Caco-2 (cell line): Measurements from ENCODE around the gene PPP1R3G. TPM values are rescaled to one million over a fixed set of nuclear protein-coding genes. Genes with fewer than 3 reads are reported as not detected.

Experiments used
- BruUV-seq: library from RNA; stranded (reverse); fragments of 400-500 nt; replicated peaks from 2 replicates; lab custom pipeline; 2021; lab: Mats Ljungman, UMichigan
- CTCF ChIA-PET: fragments of 300-600 bp; sonication (Branson Sonifier 250); formaldehyde crosslinking; loops from one replicate; lab custom pipeline; 2022; ENCODE audit warnings: antibody characterized with exemption; lab: Charles Lee
- POLR2A ChIA-PET: fragments of 300-600 bp; sonication (Branson Sonifier 250); formaldehyde crosslinking; loops from one replicate; lab custom pipeline; 2022; ENCODE audit warnings: antibody characterized with exemption; lab: Charles Lee
- DNase-seq, 2 experiments: peaks; one replicate each; pipeline versions ENCODE4 v3.0.0 to v3.0.0-alpha.2; 2020 to 2022
- H3K27me3 ChIP-seq: replicated peaks from 2 replicates; pipeline ENCODE4 v1.6.0; 2011; ENCODE audit warnings: low read length; ENCODE audit not compliant: control insufficient read depth, insufficient read depth
- H3K36me3 ChIP-seq: 2 replicates; pipeline ENCODE4 v1.5.1; 2011; ENCODE audit warnings: low read length; ENCODE audit not compliant: control insufficient read depth, insufficient read depth
- H3K4me1 ChIP-seq: fragments of 250-450 bp; sonication (Bioruptor Pico); 2 replicates; pipeline ENCODE4 v1.5.1; 2020; ENCODE audit warnings: mild to moderate bottlenecking
- H3K4me3 ChIP-seq: 2 replicates; pipeline ENCODE4 v1.5.1; 2011; ENCODE audit warnings: low read depth, mild to moderate bottlenecking, control low read depth, low read length
- H3K9me3 ChIP-seq: fragments of 250-450 bp; sonication (Bioruptor Pico); 2 replicates; pipeline ENCODE4 v1.5.1; 2020; ENCODE audit warnings: mild to moderate bottlenecking, moderate library complexity
- H3K27ac Mint-ChIP-seq: one replicate; pipeline ENCODE4 v1.8.0; 2022; ENCODE audit warnings: mixed read lengths; ENCODE audit not compliant: unreplicated experiment
- H3K27me3 Mint-ChIP-seq: one replicate; pipeline ENCODE4 v1.8.0; 2022; ENCODE audit warnings: mixed read lengths; ENCODE audit not compliant: insufficient read depth, unreplicated experiment
- H3K36me3 Mint-ChIP-seq: one replicate; pipeline ENCODE4 v1.8.0; 2022; ENCODE audit warnings: mild to moderate bottlenecking, mixed read lengths; ENCODE audit not compliant: insufficient read depth, unreplicated experiment
- H3K4me1 Mint-ChIP-seq: one replicate; pipeline ENCODE4 v1.8.0; 2022; ENCODE audit warnings: low read depth, mixed read lengths; ENCODE audit not compliant: unreplicated experiment
- H3K4me3 Mint-ChIP-seq: one replicate; pipeline ENCODE4 v1.8.0; 2022; ENCODE audit warnings: mild to moderate bottlenecking, moderate library complexity, mixed read lengths; ENCODE audit not compliant: unreplicated experiment
- H3K9me3 Mint-ChIP-seq: one replicate; pipeline ENCODE4 v1.8.0; 2022; ENCODE audit warnings: mixed read lengths; ENCODE audit not compliant: unreplicated experiment
- CTCF ChIP-seq, 2 experiments: fragments of 200-600 bp in 1 of 2; IDR thresholded peaks; 1 replicate in 1 of 2; 2 replicates in 1 of 2; pipeline versions ENCODE4 v1.5.1 to v1.8.0; 2011 to 2022; ENCODE audit warnings: antibody characterized with exemption in 1 of 2, control low read depth in 1 of 2, inconsistent platforms in 1 of 2, low read depth in 1 of 2, low read length in 1 of 2, mild to moderate bottlenecking in 1 of 2, moderate library complexity in 1 of 2; ENCODE audit not compliant: insufficient read depth in 1 of 2, severe bottlenecking in 1 of 2, unreplicated experiment in 1 of 2
- intact Hi-C: fragments of 100-400 bp; cut with micrococcal nuclease; formaldehyde crosslinking; loops from one replicate; pipeline ENCODE4 v1.10.0; 2022; ENCODE audit not compliant: unreplicated experiment
- total RNA-seq: library from RNA; stranded (reverse); gene quantifications from 2 replicates; pipeline ENCODE4 v1.2.3, GENCODE V29; 2022

PPP1R3G gene
- total RNA-seq, 1 experiment from 2014 or later = 0.18 TPM

GRCh38 chr6:5089481-5090438, 4.6 kb downstream of the PPP1R3G start:
- Histone ChIP-seq H3K4me3 (no peak overlapping the region), H3K4me1 (no peaks in the 10 kb centered on the region), H3K9me3 (no peaks in the 10 kb centered on the region), H3K36me3 (no peaks in the 10 kb centered on the region), H3K27me3 (no peaks in the 10 kb centered on the region)
- no peaks in the 10 kb centered on the region for H3K4me1 Mint-ChIP-seq
- ChIA-PET POLR2A (no interaction called here), CTCF (no interaction called here)
- H3K27ac Mint-ChIP-seq = no peak overlapping the region
- no peak overlapping the region for H3K4me3 Mint-ChIP-seq
- BruUV-seq = no TSS peak
- intact Hi-C loops = no loop called here
- no peaks in the 10 kb centered on the region for H3K9me3 Mint-ChIP-seq
- DNase-seq = no peak
- no peak for TF ChIP-seq CTCF (IDR thresholded peaks at IDR 0.05; ENCODE audit: insufficient read depth in 1 of 2, low read depth in 1 of 2, low read length in 1 of 2, severe bottlenecking in 1 of 2, unreplicated experiment in 1 of 2)
- H3K36me3 Mint-ChIP-seq = no peaks in the 10 kb centered on the region
- H3K27me3 Mint-ChIP-seq = no peaks in the 10 kb centered on the region

GRCh38 chr6:5090603-5091002, 5.5 kb downstream of the PPP1R3G start:
- no peak for TF ChIP-seq CTCF (IDR thresholded peaks at IDR 0.05; ENCODE audit: insufficient read depth in 1 of 2, low read depth in 1 of 2, low read length in 1 of 2, severe bottlenecking in 1 of 2, unreplicated experiment in 1 of 2)
- Histone ChIP-seq H3K27me3 (no peaks in the 10 kb centered on the region), H3K36me3 (no peaks in the 10 kb centered on the region), H3K9me3 (no peaks in the 10 kb centered on the region), H3K4me3 (no peak overlapping the region), H3K4me1 (no peaks in the 10 kb centered on the region)
- ChIA-PET CTCF (no interaction called here), POLR2A (no interaction called here)
- Mint-ChIP-seq H3K36me3 (no peaks in the 10 kb centered on the region), H3K4me3 (no peak overlapping the region), H3K27me3 (no peaks in the 10 kb centered on the region), H3K4me1 (no peaks in the 10 kb centered on the region), H3K9me3 (no peaks in the 10 kb centered on the region), H3K27ac (no peak overlapping the region)
- intact Hi-C loops = no loop called here
- BruUV-seq = no TSS peak
- no peak for DNase-seq

- Mint-ChIP-seq H3K36me3 (no peaks in the 10 kb centered on the region), H3K27me3 (no peaks in the 10 kb centered on the region), H3K27ac (no peak overlapping the region), H3K4me1 (no peaks in the 10 kb centered on the region), H3K4me3 (no peak overlapping the region), H3K9me3 (no peaks in the 10 kb centered on the region)
- ChIA-PET CTCF (no interaction called here), POLR2A (no interaction called here)
- no peaks in the 10 kb centered on the region for H3K9me3 ChIP-seq
- DNase-seq = no peak
- H3K36me3 ChIP-seq = no peaks in the 10 kb centered on the region
- no peaks in the 10 kb centered on the region for H3K27me3 ChIP-seq
- intact Hi-C loops = no loop called here
- TF ChIP-seq CTCF (IDR thresholded peaks at IDR 0.05; ENCODE audit: insufficient read depth in 1 of 2, low read depth in 1 of 2, low read length in 1 of 2, severe bottlenecking in 1 of 2, unreplicated experiment in 1 of 2) = no peak
- H3K4me1 ChIP-seq = no peaks in the 10 kb centered on the region
- BruUV-seq = no TSS peak
- H3K4me3 ChIP-seq = no peak overlapping the region
Measured at GRCh38 chr6:5091210-5092069, 6.3 kb downstream of the PPP1R3G start.
